GM23338 (cell line): ENCODE results near the gene SPRED2.

ENCODE experiments used
- CTCF ChIP-seq, 2 experiments: fragments of 200-600 bp in 1 of 2; sonication (generic) in 1 of 2; conservative IDR thresholded peaks; 2 replicates each; pipeline versions ENCODE4 v1.5.1 to v1.6.1; 2016 to 2017; ENCODE audit warnings: antibody characterized with exemption in 2 of 2, low read depth in 2 of 2, mild to moderate bottlenecking in 2 of 2, moderate library complexity in 1 of 2
- EZH2 ChIP-seq: fragments of 200-600 bp; sonication (generic); IDR thresholded peaks from one replicate; pipeline ENCODE4 v1.8.0; 2017; ENCODE audit warnings: antibody characterized with exemption, mild to moderate bottlenecking, low read depth; ENCODE audit not compliant: unreplicated experiment
- POLR2AphosphoS5 ChIP-seq: IDR thresholded peaks from 2 replicates; pipeline ENCODE4 v1.6.1; 2016; ENCODE audit warnings: antibody characterized with exemption, low read depth
- REST ChIP-seq: IDR thresholded peaks from one replicate; pipeline ENCODE4 v1.6.1; 2018; ENCODE audit warnings: antibody characterized with exemption; ENCODE audit not compliant: unreplicated experiment
- STAT1 ChIP-seq: IDR thresholded peaks from one replicate; pipeline ENCODE4 v1.6.1; 2016; ENCODE audit warnings: antibody characterized with exemption; ENCODE audit not compliant: unreplicated experiment
- ZNF114 ChIP-seq: fragments of 250-450 bp; sonication (Bioruptor Pico); IDR thresholded peaks from 2 replicates; pipeline ENCODE4 v1.5.0; 2020; ENCODE audit warnings: mild to moderate bottlenecking, moderate library complexity

DNA sequence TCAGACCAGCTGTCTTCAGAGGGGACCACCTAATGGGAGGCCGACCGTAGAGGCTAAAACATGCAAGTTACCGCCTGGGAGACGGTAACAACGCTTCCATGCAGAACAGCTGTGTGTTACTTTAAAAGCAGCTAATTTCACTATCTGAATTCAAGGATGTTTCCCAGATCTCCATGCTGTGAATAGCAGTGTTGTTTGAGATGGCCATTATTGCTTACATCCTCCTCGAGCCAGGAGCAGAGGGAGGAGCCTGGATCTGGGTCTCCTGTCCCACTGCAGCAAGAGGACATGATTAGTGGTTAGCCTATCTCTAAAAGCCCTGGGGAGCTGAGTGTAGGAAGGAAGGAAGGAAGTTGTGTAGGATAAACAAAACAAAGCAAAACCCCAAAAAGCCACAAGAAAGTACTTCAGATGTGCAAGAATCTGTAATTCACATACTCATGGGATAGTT lies 153.8 kb downstream of the SPRED2 start:
- TF ChIP-seq POLR2AphosphoS5 (no peak), CTCF (conservative IDR thresholded peaks at IDR 0.05; ENCODE audit: low read depth in 2 of 2) (no peak), STAT1 (no peak), REST (no peak), EZH2 (no peak), ZNF114 (CRISPR knock-in tag) (no peak)
